ENCODE results near the gene CXCL11.
"Not testable (repeated sequence)": the region's sequence is repeated elsewhere in the genome, so short reads cannot be mapped to it uniquely, and the experiment has no call there.

Gene CXCL11

DNA sequence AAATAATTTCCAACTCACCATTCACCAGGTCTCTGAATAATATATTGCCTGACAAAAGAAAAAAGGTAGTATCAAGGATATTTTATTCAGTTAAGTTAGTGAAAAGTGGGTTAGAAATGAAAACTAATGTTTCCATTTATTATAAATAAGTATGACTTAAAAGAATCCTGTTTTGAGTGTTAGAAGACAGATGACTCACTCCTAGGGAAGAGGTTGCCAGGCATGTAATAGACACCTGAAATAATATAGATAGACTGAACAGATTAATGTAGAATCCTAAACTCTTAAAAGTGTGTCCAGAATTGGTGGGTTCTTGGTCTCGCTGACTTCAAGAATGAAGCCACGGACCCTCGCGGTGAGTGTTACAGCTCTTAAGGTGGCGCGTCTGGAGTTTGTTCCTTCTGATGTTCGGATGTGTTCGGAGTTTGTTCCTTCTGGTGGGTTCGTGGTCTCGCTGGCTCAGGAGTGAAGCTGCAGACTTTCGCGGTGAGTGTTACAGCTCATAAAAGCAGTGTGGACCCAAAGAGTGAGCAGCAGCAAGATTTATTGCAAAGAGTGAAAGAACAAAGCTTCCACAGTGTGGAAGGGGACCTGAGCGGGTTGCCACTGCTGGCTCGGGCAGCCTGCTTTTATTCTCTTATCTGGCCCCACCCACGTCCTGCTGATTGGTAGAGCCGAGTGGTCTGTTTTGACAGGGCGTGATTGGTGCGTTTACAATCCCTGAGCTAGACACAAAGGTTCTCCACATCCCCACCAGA lies 6.5 kb upstream of the CXCL11 start:
- not testable (repeated sequence) for DNase-seq

DNA sequence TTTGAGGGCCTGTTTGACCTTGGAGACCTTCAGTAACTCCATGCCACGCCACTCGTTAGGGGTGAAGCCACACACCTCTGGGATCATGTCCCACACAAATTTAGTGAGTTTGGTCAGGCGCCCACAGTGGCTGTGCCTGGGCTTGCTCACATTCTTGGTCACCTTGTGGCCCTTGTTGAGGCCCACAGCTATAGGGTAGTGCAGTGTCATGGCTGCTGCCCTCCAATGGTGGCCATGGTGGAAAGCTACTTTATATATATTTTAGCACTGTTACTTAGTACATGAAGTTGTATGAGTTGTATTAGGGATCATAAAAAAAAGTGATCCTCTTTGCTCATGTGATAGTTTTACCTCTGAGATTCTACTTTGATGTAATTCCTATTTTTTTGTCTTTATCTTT lies 985 bp upstream of the CXCL11 start:
- no peak for DNase-seq

DNA sequence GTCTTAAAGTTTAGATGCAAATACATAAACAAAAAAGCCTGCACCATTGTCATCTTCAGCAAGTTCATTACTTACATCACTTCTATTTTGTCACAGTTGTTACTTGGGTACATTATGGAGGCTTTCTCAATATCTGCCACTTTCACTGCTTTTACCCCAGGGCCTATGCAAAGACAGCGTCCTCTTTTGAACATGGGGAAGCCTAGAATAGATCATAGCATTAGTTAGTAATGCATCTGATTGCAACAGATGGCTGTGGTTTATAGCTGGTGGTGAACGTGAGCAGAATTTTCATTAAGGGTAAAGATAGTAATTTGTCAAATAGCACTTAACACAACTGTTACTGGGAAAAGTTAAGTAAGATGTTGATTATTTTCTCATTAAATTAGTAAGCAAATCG lies 729 bp downstream of the CXCL11 start:
- no peak for DNase-seq

DNA sequence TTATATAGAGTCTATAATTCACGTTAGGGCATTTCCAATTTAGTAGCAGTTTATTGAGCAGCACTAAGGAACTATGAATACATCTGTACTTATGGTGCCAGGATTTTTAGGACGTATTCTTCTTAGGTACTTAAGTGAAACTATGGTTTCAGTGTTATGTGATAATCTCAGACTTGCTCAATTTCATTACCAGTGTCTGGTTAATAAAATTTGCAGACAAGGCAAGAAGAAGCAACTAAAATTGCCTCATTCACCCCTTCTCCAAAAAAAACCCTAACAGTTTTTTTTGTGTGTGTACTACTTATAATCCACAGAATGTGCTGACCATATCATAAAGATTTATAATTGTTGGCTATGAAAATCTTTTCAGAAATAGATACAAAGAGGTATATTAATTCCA lies 6.6 kb downstream of the CXCL11 start:
- no peak for DNase-seq

DNA sequence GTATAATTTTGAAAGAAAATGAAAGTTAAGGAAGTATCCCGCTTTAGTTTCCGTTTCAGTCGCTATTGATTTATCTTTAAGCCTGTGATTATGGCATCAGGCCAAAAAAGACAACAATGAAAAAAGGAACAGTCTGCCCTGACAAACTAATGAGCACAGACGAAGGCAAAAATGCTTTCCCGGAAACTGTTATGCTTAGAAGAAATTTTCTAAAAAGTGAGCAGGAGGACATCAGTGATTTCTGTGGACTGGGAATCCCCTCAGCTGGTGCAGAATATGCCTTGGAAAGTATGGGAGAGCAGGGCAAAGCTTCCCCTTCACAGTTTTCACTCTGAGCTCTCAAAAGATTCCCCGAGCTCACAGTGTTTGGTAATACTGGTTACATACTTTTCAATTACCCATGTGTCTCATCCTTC lies 7.5 kb downstream of the CXCL11 start:
- DNase-seq, result peak; percentile 48

DNA sequence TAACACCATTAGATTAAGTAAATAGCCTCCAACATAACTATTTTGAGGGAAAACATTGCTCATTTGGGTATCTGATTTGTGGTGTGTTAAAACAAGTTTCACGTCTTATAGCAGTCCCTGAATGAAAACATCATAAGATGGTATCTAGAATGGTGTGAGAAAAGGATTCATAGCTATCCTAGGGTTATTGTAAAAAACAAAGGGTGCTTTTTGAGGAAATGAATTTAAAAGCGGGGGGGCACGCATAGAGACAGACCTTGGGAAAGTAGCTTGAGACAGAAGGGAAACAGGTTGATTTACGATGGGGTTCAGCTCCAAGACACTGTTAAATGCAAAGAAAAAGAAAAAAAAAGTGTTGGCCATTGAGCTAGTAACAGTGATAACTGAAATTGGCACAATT lies 11.8 kb downstream of the CXCL11 start:
- no peak for DNase-seq

DNA sequence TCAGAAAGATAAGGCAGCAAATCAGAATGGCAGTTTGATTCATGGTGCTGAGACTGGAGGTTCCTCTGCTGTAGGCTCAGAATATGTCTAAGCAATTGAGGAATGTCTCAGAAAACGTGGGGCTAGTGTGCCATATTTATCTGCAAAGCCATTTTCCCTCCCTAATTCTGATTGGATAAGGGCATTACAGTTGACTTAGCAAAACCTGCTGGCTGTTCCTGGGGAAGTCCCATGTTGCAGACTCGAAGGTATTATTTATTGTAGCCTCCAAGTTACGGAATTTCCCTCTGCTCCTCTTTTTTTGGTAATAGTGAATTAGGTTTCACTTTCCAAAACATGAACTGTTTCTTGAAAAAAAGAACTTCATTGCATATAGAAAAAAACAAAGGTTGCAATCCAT lies 12.5 kb downstream of the CXCL11 start, which contains the start of gene CXCL10:
Gene CXCL10 (minus strand): TSS at position 109 of the 400 bp plus-strand sequence. CDS start 66 bp downstream, at position 43.
- no peak for DNase-seq

DNA sequence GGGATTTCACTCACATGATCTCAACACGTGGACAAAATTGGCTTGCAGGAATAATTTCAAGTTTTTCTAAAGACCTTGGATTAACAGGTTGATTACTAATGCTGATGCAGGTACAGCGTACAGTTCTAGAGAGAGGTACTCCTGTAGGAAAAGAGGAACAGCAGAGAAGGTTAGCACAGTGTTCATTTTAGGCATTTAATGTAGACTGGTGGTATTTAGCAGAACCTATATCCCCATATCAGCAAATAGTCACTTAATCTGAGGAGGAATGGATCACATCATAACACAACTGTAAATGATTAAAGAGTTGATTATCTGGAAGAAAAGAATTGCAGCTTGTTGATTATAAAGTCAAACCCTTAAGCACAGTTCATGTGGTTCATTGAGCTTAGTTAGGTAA lies 13.2 kb downstream of the CXCL11 start:
- no peak for DNase-seq

DNA sequence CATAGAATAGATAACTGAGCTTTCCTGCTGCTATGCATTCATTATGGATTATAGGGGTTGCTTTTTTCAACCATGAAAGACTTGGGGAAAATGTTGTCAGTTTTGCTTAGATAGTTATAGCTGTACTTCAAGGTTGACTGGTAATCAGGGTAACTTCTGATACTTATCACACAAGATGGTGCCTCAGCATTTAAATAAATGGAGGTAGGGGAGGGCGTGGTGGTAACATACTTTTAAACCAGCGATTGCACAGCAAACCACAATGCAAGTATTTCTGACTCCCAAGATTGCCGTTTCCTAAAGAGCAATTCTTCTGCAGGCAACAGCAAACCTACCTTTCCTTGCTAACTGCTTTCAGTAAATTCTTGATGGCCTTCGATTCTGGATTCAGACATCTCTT lies 13.8 kb downstream of the CXCL11 start:
- no peak for DNase-seq

DNA sequence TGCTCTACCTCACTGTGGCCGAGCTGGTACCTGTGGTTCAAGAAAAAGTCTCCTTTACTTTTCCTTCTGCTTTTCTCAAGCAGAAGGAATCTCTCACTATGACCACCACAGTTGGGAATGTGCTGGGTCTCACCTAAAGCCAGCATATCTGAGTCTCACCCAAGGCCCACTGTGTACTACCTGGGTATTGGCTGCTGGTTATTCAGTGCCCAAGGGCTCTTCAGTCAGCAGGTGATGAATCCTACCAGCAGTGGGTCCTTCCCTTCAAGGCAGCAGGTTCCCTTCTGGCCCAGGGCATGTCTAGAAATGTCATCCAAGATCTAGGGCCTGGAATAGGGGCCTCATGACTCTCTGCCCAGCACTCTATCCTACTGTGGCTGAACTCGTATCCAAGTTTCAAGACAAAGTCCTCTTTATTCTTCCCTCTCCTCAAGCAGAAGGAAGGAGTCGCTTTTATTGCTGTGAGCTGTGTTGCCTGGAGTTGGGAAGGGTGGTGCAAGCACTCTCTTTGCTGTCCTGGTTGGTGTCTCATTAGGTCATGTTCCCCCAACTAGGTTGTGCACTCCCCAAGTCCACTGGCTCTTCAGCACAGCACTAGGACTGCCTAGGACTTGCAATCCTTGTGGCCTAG lies 18.7 kb downstream of the CXCL11 start:
- no peak for DNase-seq

DNA sequence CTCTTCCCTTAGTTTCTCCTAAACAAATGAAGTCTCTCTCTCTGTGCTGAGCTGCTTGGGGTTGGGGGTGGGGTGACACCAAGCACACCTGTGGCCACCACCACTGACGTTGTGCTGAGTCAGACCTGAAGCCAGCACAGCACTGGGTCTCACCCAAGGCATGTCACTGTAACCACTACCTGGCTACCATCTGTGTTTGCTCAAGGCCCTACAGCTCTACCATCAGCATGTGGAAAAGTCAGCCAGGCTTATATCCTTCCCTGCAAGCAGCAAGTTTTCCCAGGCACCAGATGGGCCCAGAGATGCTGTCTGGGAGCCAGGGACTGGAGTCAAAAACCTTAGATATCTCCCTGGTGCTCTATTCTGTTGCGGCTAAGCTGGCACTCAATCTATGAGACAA lies 19.5 kb downstream of the CXCL11 start:
- DNase-seq, result no peak

DNA sequence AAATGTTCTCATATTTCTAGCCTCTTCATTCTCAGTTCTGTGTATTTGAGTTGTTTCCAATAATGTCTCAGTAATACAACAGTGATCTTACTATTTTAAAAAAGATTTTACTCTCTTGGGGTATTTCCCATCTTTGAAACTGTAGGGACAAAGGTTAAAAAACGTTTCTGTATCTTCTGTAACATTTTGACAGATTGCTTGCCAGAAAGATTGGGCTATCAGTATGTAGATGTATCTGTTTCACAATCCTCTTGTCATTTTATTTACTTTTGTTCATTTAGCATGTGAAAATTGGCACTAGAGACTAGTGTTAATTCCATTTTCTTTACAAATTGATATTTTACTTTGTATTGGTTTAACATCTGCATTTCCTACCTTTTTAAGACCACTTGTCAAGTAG lies 22.3 kb downstream of the CXCL11 start:
- no peak for DNase-seq

DNA sequence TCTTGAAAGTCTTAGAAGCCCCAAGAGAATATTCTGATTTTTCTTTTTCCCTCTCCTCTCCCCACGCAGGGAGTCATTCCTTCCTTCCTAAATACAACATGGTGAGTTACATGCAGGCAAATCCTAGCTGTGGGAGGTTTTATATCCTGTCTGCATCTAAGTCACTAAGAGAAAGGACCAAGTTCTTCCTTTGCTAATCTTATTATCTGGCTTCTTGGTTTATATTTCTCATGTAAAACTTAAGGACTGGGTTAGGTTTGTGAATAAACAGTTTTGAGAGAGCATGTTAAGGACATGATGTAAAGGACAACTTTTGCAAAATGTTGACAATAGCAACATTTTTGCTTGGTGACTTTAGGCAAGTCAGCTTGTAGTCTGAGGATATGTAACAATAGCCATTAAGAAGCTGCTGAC lies 23.5 kb downstream of the CXCL11 start:
- no peak for DNase-seq

DNA sequence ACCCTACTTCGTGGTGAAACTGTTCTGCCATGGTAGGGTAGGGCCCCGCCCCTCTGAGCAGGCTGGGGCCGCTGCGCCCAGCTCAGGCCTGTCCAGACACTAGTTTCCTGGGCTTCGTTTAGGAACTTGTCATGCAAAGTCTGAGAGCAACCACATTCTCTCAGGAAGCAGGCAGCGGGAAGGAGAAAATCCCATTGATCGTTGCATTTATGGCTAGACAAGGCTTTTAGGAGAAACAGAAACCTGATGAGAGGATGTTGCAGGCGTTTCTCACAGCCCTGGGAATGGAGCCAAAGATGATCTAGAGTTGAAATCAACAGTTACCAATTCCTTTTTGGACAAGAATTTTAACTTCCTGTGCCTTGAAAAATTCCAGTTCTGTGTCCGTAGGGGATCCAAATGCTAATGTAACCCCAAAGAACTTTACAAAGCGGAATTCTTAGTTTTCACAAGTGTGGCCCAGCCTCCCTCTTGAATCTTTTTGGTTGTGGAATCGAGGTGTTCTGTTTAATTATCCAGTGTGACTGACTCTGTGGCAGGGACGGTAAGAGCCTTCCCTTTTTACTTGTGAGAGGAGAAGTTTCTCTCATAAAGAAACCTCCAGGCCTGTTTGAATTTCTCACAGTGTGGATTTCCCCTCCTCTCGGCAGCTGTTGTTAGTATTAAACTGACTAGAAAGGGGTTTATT lies 24.0 kb downstream of the CXCL11 start:
- no peak for DNase-seq

DNA sequence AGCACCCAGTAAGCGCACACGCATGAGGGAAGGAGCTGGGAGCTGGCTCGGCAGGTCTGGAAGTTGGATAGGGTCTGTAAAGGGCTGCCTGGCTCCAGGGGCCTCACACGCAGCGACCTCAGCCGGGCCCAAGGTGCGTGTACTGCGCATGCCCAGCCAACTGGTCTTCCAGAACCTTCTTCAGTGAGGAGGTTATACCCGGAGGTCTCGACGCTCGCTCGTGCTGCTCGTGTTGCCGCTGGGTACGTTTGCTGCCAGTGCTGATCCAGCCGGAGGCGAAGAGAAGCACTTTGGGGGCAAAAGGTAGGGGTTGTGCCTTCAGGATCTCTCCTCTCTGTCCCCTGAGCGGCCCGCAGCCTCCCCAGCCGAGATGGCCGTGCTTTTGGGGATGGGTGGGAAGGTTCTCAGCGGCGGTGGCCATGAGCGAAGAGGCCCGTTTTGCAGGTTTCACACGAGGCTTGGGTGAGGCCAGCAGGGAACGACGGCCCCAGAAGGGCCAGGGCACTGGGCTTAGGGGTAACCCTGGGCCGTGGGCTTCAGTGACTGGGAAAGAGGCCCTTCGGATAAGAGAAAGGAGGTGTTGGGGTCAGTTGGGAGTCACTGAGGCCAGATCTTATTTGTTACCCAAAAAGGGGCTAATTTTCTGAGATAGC lies 24.7 kb downstream of the CXCL11 start:
- DNase-seq, result no peak

DNA sequence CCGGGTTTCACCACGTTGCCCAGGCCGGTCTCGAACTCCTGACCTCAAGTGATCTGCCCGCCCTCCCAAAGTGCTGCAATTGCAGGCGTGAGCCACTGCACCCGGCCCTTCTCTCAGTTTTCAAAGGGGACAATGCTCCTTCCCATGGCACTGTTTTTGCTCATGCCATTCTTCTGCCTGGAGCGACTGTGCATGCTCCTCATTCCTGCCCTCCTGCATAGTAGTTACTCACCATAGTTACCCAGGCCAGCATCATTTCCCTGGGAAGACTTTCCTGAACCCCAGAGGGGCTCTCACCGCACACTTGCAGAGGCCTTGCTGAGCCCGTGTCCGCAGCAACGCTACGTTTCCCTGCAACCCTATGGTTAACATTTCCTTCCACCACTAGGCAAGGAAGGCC lies 25.3 kb downstream of the CXCL11 start:
- no peak for DNase-seq

DNA sequence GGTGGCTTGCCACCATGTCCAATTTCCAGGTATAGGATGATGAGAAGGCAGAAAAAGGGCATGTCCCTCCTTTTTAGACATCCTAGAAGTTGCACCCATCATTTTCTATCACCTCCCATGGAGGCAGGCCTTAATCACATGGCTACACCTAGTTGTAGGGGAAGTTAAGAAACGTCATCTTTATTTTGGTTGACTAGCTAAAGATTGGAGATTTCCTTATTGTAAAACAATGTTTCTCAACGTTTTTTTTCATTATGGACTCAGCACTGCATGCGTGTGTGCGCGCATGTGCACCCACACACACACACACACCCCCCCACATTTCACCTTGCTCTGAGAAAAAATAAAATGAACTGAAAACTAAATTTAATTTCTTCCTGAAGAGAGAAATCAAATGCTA lies 26.6 kb downstream of the CXCL11 start:
- DNase-seq, result no peak

DNA sequence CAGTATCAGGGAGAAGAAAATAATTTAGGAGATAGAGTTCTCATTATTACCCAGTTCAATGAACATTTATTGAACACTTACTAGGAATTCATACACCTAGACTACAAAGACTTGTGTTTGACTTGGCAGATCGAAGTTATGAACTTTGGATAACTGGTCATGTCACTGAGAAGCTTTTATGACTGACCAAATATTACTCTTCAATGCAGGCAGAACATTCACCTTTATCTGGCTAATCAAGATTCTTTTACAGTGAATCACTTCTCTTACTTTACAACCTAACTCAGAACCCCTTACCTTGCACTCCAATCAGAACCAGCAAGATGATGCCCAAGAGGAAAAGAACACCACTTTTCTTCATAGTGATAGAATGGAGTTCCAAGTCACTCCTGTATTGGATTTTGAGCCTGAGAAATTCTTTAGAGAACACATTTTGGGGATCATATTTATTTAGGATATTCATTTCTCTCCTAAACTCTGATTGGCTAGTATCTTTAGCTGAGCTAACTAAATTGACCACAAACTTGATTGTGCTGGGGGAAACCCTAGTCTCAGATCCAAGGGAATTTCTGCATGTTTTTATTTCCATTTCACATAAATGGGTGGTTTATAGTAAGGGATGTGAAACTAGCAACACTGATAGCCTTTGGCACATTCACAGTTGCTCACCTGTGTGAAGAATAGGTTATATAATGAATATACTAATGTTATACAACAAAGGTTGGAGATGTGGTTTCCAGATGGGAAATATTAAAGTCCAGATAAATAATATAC lies 28.6 kb downstream of the CXCL11 start, which contains the start of gene CXCL9:
Gene CXCL9 (minus strand): TSS at position 421 of the 774 bp plus-strand sequence. CDS start 60 bp downstream, at position 361.
- no peak for DNase-seq

DNA sequence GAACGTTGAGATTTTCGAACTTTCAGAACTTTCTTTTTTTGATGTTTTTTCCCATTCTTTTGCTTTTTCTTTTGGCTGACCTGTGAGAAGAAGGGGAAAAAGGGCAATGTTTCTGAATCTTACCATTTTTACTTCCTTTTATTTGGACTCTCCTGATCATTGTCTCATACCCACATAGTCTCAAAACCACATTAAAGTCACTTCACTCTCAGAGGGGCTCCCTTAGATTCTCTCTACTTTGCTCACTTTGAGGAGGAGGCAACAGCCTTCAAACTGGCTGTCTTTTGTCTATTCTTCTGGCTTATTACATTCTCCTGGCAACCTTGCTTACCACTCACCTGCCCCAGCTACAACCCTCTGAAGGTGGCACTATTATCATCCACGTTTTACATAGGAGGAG lies 32.2 kb downstream of the CXCL11 start:
- no peak for DNase-seq

DNA sequence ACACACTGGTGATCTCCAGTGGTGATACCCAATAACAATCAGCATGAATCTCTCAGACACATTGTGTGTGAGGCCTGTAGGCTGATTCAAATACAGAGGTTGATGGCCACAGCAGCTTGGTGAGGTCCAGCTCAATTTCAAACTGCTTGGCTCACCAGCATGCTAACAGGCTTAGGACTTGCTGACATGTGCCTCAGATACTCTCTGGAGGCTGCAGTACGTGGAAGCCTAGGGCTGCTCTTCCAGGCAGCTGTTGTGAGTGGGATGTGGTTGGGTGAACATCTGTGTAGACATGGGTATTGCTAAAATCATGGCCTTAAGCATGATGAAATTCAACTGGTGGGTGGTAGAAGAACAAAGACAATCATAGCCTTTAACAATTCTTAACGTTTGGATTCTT lies 32.8 kb downstream of the CXCL11 start:
- no peak for DNase-seq

DNA sequence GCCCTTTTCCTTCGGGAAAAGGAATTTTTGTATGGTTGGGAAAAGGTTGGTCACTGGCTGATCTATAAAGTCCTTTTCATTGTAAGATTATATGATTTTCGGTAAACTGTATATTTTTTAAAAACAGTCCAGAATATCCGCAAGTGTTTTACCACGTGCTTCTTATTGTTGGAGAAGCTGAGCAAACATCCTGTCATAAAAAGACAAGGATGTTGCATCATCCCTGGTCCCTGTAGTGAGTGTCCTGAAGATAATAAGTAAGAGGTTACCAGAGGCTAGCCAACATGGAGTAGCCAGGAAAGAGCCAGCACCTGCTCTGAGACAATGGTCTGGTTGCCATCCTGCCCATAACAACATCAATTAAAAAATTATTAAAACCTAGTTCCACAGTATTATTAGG lies 33.7 kb downstream of the CXCL11 start:
- peak; percentile 30 for DNase-seq

DNA sequence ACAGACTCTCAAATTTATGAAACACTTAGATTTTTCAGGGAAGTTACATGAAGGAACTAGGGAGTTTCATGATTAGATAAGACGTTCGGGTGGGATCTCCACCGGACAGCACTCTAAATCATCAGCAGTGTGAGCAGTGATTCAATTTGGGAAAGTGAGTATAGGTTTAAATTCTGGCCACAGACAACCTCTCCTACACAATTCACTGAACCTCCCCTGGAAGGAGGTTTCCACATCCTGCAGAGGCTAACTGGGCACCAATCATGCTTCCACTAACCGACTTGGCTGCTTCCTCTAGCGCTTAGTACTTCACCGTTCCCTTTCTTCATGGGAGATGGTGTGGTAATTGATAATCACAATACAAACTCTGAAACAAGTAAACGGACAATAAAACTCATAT lies 34.2 kb downstream of the CXCL11 start:
- no peak for DNase-seq

DNA sequence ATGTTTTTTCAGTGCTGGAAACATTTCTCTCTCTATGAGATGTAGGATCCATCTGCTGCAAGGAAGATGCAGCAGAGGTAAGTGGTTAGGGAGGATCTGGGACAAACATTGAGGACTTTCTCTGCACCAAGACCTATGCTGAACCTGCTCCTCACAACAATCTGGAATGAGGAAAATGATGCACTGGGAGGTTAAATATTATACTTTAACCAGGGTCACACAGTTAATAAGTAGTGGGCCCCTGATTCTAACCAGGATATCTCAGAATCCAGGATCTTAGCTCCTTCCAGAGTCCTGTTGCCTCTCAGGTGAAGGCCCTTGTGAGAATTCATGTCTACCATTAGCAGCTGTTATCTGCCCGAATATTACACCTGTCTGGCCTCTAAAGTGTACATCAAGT lies 35.6 kb downstream of the CXCL11 start:
- no peak for DNase-seq

All from NCI-H146 (cell line).